GM21576 (cell line): Measurements from ENCODE around the gene MAGEF1.

Experiments
- ATAC-seq: cut with Tn5 transposase; IDR thresholded peaks from one replicate; pipeline ENCODE4 v1.9.1; 2021; ENCODE audit warnings: mild to moderate bottlenecking, moderate library complexity; ENCODE audit not compliant: unreplicated experiment

Gene MAGEF1

DNA sequence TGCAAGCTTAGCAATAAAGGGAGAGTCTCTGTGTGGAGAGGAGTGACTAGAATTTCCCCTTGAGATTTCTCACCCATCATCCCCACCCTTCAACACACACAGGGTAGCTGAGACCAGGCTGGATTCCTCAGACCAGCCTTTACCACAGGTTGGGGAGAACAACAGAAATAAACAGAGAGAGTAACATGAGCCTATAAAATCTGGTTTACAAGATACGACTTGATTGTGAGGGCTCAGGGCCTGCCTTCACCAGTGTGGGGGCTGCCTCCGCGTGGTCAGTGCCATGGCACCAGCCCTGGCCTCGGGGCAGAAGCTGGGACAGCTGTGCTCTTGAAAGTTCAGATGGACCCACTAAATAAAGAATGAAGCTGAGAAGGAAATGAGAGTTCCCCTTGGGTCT lies 14.6 kb upstream of the MAGEF1 start:
- ATAC-seq: no peak

DNA sequence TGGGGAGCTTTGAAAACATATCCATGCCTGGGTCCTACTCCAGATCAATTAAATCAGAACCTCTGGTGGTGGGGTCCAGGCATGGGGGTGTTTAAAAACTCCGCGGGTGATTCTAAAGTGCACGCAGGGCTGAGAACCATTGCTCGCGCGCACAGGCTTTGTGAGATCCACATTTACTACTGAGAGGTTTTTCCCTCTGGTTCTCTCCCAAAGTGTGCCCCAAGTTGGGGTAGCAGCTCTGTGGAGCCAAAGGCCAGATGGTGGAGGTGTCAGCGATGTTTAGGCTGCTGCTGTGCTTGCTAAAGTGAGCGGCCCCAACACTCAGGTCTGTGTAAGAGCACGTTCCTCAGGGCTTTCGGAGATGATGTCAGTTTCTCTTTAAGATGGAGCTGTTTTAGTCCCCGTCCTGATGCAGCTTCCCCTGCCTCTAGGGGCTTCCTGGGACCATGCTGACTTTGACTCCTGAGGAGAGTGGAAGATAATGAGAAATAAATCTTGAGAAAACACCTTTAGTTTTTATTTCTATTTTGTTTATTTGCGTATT lies 13.4 kb upstream of the MAGEF1 start:
- no peak for ATAC-seq

DNA sequence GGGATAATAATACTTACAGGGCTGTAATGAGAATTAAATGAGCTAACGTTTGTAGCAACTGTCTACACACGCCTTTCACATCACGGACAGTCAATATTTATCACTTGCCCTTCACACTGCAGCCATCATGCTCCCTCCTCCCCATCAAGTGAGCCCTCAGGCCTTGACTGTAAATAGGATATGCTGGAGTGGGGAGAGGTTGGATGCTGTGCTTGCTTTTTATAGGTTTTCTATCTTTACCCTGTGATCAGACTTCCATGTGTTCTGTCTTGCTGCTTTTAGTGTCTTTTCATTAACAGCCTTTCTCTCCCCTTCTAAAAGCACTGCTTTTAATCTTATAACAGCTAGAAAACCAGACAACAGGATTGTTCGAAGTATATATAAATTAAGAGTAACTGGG lies 12.8 kb upstream of the MAGEF1 start:
- no peak for ATAC-seq

DNA sequence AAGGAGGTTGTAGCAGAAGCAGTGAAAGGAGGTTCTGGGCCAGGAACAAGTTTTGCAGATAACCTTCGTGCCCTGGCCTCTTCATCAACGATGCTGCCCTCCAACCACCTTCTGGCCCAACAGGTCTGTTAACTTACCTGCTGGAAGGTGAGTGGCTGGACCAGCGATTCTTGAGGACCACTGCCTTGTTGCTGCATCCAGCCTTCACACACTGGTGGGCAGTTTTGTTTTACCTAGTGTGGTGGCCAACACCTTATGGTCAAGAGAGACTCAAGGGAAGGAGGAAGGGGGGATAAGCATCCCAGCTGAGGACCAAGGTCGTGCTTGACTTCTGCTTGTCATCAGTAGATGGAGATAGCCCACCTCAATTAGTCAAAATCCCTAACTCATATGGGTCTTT lies 7.8 kb upstream of the MAGEF1 start:
- ATAC-seq: no peak

DNA sequence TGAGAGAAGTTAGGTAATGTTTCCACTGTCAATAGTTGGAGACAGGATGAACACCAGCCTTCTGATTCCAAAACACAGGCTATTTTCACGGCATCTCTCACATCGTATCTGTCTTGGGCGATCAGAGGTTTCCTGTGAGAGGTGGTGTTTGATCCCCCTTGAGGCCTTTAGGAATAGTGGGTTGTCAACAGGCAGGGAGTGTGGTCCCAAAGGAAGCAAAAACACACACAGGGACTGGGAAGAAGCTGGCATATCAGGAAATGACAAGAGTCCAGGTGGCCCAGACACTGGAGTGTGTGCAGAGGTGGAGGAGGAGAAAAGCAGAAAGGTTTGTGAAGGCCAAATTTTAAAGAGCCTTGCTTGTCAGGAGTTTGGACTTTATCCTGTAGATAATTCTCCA lies 6.6 kb upstream of the MAGEF1 start:
- no peak for ATAC-seq

DNA sequence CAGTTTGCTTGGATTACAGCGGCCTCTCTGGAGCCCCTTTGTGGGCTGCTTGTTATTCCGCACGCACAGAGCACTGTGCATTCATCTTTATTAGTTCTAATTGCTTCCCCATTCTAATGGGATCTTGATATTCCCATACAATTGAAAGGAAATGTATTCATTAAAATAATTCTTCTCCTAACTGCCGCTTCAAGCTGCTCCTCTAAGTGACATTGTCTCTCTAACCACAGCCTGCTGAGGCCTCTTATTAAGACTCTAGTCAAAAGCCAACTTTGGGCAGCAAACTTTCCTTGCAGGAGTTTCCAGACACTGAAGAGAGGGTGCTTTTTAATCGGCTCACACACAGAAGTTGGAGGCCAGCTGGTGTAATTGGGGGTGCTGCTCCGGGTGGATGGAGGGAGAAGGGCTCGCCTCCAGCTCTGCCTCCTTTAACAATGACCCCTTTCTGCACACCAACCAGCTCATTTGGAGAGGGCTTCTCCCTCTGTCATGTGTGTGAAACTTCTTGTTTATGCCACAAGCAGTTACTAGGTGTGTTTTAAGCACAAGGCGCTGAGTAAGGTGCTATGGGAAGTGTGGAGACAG lies 5.6 kb upstream of the MAGEF1 start:
- ATAC-seq: no peak

DNA sequence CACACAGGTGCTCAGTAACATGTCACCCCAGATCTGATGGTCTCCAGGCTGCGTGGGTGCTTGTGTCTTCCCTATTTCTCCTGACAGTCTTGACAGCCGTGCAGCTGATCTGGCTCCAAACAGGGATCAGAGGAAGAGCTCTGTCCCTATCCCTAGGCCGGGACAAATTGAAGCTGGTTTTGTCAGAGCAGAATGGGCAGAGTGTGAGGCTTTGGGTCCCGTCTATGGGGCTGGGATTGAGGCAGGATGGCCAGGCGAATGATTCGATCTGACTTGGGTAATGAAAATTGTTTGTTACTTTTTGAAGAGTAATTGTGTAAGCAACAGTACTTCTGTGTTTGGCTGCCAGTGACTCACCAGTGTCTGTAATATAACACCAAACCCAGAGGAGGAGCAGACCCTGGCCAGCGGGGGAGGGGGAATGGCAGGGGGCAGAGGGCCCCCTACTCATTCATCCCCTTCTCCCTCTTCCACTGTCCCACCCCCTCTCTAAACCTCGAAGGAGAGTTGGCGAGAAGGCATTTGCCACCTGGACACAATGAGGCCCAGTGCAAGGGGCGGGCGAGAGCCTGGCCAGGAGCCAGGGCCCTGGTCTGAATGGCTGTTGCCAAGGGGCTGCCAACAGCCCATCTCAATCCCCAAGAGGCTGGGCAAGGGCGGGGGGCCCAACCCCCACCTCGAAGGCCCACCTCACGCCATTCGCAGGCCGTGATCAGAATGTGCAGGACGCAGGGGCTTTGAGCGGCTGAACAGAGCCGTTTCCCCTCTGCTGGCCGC lies 4.9 kb upstream of the MAGEF1 start:
- no peak for ATAC-seq

DNA sequence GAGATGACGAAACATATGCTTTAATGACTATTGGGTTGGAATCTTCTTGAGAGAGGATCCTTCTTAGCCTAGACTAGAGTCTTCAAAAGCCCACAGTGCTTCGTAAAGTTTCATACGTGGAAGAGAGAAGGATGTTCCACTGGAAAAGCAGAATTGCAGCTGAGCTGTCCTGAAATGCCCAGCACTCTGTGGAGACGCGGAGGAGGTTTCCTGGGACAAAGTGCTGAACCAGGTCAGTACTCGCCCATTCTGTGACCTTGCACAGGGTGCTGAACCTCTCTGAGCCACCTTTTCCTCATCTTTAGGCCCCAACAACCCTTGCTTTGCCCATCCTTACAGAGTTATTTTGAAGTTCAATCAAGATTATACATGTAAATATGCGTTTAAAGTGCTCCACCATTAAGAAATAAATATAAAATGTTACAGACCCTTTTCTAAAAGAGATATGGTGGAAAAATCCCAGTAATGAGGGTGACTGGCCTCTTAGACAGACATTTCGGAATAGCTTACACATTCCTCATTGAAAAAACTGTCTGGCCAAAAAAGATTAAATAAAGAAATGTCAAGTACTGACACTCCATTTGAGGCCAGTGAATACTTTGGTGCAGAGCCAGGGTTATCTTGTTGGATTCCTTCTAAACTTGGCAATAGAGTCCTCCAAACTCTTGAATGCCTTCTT lies 4.2 kb upstream of the MAGEF1 start:
- ATAC-seq: no peak

DNA sequence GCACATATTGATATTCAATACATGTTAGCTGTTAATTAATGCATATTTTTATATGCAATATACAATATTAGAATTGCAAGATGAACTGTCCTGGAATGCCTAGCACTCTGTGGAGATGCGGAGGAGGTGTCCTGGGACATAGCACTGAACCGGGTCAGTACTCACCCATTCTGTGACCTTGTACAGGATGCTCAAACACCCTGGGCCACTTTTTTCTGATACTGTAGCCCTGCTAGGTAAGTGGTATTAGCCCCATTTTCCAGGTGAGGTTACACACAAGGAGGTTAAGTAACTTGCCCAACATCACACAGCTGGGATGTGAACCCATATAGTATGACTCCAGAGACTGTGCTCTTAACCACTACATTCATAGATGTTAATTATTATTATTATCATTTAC lies 1.7 kb upstream of the MAGEF1 start:
- ATAC-seq: no peak

DNA sequence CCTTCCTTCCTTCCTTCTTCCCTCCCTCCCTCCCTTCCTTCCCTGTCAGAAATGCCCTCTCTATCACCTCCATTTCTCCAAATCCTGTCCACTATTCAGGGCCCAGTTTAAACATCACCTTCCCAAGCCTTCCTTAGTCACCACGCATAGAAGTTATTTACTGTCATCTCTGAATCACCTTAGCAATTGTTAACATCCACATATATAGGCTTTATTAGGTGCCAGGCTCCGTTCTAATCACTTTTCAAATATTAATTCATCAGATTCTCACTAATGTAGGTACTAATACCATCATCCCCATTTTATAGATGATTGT lies 1.1 kb upstream of the MAGEF1 start:
- ATAC-seq: no peak

DNA sequence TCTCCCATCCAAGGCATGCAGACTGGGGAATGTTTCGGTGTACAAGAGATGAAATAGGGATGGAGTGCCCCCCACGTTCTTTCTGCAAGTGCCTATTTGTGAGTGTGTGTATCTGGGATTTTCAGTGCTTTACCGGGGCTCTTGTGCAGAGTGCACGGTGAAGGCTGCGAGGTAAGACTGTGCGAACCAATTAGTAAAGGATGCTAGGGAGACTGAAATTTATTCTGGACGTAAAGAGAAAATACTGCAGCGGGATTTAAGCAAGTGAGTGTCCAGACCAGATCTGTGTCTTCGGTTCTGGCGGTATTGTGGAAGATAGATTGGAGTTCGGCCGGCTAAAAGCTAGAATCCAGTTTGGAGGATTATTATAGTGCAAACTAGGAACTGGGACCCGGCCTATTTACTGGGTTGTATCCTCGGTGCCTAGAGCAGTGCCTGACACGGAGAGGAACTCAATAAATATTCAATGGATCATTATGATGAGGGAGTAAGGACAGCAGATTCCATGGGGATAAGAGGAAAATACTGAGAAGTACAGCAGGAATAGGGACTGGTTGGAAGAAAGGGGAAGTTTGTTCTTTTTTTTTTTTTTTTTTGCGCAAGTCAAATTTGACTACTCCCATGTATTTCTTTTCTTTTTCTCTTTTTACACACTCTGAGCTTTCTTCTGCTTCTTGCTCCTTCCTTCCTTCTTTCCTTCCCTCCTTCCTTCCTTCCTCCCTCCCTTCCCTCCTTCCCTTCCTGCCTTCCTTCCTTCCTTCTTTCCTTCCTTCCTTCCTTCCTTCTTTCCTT lies 580 bp upstream of the MAGEF1 start:
- ATAC-seq: peak; percentile 22

DNA sequence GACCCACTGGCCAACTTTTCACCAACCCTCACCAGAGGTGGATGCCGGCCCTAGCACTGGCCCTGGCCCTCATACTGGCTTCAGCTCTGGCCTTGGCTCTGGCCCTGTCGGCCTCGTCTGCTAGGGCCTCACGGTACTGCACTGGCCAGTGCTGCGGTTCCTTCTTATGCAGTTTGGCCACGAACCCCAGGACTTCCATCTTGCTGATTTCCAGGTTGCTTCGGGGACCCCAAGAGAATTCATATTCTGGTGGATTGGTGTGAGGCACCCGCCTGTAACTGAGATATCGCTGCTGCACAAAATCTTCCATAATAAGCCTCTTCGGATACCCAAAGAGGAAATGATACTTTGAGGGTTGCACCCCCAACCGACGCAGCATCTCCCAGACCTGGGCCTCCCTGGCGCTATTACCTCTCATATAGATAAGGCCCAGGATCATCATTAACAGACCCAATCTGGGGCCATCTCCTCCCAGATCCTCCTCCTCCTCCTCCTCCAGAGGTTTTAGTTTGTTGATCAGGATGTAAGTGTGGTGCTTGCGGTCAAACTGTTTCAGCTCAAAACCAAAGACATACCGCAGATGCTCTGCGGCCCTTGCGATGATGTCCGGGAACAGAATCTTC lies 883 bp downstream of the MAGEF1 start:
- peak; percentile 66 for ATAC-seq

DNA sequence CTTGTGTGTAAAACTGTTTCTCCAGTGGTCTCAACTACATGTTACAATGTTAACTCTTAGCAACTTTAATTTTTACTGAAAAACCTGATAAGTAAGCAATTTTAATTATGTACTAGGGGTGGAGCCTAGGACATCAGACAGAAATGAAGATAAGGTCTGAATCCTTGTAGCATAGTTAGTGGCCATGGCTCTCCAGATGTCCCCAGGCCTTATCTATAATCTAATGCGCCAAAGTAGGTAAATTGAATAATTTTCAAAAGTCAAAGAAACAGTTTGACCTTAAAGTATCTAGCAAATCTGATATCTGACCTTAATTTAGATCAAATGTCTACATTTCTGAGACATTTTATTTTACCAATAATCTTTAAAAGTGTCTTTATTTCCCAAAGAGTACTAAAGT lies 8.2 kb downstream of the MAGEF1 start:
- ATAC-seq: no peak

DNA sequence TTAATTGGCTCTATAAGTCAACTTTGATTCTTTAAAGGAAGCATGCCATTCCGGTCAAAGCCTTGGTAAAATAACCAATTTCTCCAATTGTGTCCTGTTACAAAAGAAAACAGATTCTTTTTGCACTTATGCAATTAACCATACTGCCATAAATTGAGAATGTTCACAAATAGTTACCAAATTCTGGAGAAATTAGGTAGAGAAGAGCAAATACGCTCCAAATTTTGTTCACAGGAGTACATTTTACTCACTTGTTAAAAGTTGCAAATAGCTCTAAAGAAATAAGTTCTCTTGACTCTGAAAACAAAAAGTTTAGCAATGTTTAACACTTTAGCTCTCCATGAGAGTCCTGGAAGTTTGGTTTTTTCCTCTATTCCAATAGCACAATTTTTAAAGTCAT lies 11.1 kb downstream of the MAGEF1 start:
- no peak for ATAC-seq

DNA sequence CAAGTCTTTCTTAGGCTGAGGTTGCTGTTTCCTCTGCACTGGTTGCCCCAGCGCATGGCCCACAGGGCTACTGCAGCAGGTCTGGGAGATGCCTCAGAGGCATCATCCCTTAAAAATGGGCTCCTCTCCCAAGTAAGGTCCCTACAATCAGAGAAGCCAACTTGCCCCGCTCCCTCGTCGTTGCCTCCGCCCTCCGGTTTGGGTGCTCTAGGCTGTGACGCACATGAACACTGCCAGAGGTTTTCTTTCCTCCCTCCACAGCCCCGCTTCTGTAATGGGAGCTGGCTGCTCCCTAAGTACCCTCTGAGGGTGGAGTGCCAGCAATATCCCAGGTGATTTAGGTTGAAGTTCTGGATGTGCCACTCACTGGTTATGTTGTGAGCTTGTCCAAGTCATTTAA lies 14.0 kb downstream of the MAGEF1 start:
- ATAC-seq: no peak

DNA sequence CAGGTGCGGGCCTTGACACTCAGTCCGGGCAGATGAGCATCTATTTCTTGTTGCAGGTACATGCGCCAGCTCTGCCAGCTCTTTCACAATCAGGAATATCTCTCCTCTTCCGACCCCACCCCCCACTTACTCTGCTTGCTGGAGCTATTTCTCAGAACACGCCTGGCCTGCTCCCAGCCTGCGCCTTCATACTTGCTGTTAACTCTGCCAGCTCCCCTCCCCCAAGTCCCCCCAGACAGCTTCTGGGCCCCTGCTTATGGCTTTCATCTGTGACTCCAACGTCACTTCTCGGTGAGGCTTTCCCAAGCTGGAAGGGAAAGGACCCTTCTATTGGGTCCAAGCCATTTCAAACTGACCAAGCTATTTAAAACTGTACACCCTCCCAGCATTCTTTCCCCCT lies 15.2 kb downstream of the MAGEF1 start:
- ATAC-seq: no peak

DNA sequence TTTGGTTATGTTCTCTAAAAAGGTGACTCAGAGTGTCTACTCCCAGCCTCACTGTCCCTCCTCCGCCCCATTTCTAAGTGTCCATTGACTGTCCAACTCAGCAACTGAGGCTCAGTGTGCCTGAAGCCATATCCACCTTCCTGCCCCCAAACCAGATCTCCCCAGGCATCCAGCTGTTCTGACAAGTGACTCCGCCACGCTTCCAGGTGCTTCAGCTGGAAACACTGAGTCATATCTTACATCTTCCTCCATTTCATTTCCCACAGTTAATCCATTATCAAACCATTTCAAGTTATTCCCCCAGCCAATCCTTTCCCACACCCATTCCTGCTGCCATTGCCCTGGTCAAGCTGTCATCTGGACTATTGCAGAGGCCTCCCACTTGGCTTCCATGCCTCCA lies 17.1 kb downstream of the MAGEF1 start:
- ATAC-seq: no peak

DNA sequence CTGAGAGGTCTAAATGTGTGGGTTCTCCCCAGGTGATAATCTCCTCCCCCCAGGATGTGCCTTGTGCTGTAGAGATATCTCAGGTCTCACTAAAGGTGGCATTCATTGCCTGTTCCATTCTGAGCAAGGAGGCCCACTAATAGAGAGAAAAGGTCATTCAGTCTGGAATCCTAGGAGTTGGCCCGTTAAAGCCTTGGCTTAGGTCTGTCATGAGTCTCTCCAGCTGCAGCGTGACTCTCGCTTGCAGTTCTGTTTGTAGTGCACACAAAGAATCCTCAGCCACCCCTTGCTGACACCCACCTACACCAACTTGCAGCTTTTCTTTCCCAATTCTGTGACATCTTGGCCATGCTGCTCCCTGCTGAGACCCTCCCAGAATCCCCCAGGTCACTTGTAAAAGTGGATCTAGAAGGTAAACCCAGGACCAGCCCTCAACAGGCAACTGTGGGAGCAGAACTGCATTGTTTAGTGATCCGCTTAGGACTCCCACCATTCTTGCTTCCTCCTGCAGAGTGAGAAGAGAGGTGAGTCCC lies 17.7 kb downstream of the MAGEF1 start:
- no peak for ATAC-seq

DNA sequence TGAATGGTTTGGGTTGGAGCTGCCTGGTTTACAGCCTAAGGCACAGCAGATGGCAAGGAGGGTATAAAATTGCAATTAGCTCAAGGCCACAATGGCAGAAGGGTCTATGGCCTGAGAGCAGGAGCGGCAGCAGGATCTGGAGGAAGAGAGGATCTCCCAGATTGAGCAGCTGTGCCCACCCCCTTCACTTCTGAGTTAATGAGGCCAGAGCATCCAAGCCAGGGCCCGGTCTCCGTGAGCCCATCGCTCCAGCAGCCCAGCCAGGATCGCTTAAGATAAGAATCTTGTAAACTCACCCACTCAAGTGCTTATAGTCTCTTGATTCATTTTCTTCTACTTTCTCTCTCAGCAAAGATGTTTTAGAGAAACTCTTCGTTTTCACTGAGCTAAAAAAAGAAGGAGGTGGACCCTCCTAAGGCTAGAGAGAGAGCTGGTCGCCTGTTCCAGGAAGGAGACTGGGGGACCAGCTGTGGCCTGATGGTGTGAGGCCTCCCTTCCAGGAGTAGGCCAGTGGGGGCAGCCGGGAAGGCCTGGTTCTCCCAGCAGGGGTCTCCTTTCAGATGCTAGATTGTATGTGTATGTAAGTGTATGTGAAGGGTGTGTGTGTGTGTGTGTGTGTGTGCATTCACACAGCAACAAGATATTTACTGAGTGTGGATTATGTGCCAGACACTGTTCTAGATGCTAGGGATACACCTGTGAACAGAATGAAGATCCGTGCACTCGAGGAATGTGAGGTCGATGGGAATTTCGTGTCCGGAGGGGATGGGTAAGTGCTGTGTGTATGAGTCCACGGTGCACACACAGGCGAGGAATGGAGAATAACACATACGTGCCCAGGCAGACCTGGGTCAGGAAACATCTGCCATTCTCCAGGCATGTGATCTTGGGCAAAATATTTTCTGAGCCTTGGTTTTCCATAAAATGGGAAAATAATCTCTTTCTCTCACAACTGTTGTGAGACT lies 18.6 kb downstream of the MAGEF1 start:
- ATAC-seq: no peak
